HG02870 (cell line): Measurements from ENCODE around the gene ADAT2.
"Not testable (repeated sequence)": the region's sequence is repeated elsewhere in the genome, so short reads cannot be mapped to it uniquely, and the experiment has no call there.

Experiments used
- ATAC-seq: cut with Tn5 transposase; IDR thresholded peaks from one replicate; pipeline ENCODE4 v1.9.1; 2021; ENCODE audit warnings: mild to moderate bottlenecking, moderate library complexity; ENCODE audit not compliant: unreplicated experiment

The ADAT2 gene

DNA sequence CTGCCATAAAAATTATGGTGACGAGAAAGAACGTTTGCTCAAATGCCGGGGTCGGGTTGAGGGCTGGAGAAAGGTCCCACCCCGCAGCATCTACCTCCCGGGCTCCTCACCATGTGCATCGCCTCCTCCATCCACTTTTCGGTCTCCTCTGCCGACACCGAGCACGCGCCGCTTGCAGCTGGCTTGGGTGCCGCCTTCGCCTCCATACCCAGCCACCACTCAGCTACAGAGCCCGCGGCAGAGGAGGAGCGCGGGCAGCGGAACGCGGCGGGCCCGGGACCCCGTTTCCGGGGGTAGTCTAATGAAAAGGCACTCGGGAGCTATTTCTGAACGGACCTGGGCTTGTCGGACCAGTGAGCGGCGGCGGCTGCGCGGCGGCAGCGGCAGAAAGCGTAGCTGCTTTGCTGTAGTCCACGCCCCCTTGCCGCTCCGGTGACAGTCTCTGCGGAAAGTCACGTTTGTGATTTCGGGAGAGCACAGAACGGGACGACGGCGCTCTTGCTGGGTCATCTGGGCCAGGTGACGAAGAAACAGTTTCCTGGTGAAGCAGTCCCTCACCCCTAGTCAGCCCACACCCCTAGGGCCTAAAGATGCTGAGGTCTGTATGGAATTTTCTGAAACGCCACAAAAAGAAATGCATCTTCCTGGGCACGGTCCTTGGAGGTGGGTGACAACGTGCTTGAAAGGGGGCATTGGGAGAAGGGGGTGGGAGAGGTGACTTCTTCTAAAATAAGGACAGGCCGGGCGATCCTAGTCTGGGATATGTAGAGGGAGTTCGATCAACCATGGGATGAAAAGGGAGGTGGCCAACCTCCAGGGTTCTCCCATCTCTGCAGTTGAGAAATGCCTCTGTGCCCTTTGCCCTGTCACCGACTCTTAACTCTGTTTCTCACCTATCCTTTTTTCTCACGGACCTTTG lies at the start of gene ADAT2, which contains the start of gene PEX3:
Gene ADAT2, minus strand, starts transcription at position 243 of the 919 bp plus-strand sequence. Its CDS starts 37 bp downstream, at position 206.
Gene PEX3, plus strand, starts transcription at position 353 of the 919 bp plus-strand sequence. Its CDS starts 238 bp downstream, at position 591.
- ATAC-seq, result peak; percentile 95

DNA sequence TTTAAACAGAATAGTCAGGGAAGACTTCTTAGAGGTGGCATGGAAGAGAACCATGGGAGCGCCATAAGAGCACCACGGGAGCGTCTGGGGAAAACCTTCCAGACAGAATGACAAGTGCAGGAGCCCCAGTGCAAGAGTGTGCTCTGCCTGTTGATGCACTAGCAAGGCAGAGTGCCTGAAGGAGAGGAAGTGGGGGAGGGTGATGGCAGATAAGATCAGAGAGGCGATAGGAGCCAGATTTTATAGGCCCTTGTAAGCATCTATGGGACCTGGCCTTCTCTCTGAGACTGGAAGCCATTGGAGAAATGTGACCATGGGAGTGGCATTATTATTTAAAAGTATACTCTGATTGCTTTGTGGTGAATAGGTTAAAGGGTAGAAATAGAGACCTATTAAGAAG lies 47.9 kb upstream of the ADAT2 start:
- no peak for ATAC-seq

DNA sequence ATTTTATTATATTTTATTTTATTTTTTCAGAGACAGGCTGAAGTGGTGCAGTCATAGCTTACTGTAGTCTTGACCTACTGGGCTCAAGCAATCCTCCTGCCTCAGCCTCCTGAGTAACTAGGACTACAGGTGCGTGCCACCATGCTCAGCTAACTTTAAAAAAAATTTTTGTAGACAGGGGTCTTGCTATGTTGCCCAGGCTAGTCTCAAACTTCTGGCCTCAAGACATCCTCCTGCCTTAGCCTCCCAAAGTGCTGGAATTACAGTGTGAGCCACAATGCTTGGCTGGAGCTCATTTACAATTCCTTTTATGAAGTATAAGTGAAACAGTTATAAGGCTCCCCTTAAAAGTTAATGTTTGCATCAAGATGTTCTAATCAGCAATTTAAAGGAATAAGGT lies 46.5 kb upstream of the ADAT2 start:
- ATAC-seq, result no peak

DNA sequence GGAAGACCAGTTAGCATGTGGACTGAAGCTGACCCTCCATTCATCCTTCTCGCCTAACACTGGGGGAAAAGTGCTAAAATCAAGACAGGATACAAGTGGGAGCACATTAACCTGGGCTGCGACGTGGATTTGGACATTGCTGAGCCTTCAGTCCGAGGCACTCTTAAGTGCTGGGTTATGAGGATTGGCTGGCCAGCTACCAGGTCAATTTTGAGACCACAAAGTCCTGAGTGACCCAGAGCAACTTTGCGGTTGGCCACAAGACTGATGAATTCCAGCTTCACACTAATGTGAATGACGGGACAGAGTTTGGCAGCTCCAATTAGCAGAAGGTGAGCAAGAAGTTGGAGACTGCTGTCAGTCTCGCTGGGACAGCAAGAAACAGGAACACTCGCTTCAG lies 40.3 kb upstream of the ADAT2 start:
- no peak for ATAC-seq

DNA sequence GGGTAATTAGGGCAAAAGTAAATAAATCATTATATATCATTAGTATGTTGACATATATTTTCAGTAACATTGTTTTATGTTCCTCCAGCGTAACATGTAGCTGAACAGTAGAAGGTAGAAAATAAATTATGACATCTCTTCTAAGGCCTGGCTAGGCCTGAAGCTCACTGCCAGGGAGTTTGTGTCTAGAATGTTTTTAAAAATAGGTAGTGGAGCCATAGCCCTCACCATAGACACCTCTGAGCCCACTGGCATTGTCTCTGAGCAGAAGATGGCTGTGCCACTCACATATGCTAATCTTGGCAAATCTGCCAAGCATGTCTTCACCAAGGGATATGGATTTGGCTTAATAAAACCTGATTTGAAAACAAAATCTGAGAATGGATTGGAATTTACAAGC lies 39.7 kb upstream of the ADAT2 start:
- ATAC-seq, result no peak

DNA sequence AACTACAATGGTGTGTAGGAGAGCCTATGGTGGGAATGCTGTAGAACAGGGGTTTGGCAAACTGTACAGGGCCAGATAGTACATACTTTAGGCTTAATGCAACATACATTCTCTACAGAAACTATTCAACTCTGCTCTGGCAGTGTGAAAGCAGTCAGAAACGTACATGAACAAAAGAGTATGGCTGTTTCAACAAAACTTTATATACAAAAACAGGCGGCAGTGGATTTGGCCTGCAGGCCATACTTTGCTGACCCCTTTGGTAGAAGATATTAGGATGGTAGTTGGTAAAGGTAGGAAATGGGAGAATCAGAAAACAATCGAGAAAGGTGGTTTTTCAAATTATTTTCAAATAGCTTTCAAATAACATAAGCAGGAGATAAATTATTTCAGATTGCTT lies 36.3 kb upstream of the ADAT2 start:
- ATAC-seq, result no peak

DNA sequence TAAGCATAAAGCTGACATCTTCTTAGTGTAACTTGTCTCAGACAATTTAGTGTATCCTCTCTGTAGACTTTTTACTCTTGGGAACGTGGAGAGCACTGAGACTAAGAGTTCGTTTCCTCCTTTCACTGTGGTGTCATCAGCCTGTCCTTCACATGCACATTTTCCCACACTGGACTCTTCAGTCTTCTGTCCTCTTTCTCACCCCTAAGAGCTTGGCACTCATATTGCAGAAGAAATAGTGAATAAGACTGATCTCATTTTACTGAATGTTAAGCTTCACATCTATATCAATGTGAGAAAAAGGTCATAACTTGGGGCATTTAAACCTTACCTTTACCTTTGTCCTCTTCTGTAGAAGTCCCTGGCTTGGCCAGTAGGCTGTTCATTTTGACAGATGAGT lies 35.5 kb upstream of the ADAT2 start:
- no peak for ATAC-seq

DNA sequence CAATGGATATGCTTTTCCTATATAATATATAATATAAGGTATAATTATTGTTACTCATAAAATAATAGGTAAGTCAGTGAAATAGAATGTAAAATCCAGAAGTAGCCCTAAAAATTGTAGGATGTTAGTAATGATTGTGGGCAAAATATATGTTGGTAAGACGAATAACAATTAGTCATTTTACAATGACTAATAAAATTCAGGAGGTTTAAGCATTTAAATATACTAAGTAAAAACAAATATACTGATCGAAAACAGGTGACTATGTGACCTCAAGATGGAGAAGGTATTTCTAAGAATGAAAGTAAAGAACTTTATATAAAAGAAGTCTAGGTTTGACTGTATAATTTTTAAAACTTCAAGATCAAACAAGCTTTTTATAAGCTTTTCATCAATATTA lies 32.1 kb upstream of the ADAT2 start:
- no peak for ATAC-seq

DNA sequence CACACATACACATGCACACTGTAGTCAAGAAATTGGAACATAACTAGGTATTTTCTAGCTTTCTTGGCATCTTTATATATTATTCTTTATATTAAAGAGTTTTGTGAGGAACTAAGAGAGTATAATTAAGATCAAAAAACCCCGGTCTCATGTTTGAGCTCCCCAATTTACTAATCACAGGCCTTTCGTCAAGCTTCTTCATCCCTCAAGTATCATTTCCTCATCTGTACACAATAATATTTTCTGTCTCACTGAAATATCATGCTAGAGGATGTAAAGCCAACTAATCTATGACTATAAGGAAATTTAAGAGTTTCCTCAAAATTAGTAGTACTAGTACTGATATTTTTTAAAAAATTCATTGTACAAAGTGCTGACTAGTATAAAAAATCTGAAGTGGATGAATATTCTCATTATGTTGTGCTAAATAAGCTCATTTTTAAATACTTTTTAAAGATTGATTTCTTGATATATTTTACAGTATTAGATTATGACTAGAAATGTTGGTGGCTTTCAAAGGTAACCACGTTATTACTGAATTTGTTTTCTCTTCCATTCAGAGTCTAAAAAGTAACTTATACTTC lies 28.1 kb upstream of the ADAT2 start:
- ATAC-seq, result peak; percentile 76

DNA sequence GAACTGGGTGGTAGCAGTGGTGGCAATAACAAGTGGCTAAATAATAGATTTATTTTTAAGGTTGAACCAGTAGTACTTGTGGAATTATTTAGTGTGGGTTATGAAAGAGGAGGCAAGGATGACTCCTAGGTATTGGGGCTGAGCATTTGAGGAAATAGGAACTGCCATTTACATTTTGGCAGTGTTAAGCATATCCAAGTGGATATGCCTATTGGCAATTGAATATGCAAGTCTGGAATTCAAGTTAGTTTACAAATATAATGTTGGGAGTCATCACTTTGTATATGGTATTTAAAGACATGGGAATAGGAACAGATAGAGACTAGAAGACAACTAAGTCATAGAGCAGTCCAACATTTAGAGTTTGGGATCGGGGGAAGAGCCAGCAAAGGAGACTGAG lies 26.1 kb upstream of the ADAT2 start:
- no peak for ATAC-seq

DNA sequence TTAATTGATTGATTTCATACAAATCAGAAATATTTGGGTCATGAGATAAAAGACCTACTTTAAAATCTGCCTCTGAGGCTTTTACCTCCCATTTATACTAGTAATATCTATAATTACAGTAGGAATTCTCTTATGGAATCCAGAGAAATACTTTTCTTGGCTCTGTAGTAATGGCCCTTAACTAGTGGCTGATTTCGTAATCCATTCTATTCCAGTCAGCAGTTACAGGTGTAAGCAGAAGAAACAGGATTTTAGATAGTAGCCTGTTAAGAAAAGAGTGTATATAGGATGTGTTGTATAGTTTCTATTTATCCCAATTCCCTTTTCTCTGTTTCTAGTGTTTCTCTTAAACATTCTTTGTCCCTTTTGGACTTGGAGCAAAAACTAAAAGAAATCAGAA lies 21.3 kb upstream of the ADAT2 start:
- no peak for ATAC-seq

DNA sequence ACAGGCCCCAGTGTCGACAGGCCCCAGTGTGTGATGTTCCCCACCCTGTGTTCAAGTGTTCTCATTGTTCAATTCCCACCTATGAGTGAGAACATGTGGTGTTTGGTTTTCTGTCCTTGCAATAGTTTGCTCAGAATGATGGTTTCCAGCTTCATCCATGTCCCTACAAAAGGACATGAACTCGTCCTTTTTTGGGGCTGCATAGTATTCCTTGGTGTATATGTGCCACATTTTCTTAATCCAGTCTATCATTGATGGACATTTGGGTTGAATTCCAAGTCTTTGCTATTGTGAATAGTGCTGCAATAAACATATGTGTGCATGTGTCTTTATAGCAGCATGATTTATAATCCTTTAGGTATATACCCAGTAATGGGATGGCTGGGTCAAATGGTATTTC lies 18.3 kb upstream of the ADAT2 start:
- ATAC-seq, result not testable (repeated sequence)

DNA sequence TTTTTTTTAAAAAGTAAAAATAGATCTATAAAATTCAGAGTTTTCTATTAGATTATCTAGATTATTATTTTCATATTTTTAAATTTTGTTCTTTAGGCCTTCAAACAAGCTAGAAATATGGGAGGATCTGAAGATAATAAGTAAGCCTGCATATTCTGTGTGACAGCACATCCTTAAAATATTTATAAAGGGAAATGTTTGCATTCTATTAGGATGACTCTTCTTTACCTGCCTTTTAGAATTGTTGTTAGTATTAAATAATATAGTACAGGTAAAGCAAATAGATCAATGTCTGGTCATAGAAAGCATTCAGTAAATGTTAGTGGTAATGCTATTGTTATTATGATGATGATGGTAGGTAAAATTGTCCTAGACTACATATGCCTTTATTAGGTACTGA lies 17.5 kb upstream of the ADAT2 start:
- no peak for ATAC-seq

DNA sequence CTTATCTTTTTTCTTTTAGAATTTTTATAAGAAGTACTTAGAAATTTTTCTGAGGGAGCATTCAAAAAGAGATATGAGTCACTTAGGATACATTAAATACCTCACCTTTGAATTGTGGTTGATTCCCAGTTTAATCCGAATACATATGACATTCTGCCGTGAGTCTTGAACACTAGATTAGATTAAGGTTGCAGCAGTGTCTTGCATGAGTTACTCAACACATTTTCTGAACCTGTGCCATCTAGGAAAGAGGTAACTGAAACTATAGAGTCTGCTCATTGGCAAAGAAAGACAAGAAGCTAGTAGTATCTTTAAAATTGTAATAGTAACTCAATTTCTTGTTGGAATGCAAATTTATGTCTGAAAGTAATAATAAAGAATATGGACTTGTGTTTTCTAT lies 15.1 kb upstream of the ADAT2 start:
- ATAC-seq, result no peak

DNA sequence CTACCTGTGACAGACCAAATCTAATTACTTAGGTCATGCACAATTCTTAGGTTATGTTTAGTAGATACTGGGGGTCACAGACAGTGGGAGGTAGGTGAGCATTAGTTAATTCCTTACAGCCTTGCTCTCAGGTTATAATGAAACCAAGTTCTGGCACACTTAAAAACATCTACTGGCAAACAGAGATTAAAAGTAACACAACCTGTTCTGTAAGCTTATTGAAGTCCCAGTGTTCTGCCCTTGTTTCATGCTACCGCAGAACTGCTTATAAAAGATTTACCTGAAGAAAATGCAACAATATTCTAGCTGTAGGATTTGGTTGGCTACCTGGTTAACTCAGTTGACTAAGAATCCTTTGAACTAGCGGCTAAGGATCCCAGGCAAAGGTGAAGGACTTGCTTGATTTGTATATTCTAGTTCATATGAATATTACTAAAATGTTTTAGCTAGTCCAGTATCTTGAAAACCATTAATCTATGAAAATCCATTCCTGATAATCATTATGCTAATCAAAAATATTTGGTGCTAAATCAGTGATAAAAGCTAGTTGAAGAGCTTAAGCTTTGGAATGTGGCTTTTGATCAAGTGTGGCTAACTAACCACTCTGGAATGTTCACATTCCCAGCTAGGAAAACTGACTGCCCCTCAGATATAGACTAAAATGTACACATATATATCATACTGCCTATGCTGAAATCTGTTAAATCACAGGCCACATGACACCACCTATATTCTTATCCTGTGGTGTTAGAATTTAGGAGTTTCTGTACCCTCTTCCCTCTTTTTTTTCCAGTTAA lies 7.3 kb upstream of the ADAT2 start:
- ATAC-seq, result no peak

DNA sequence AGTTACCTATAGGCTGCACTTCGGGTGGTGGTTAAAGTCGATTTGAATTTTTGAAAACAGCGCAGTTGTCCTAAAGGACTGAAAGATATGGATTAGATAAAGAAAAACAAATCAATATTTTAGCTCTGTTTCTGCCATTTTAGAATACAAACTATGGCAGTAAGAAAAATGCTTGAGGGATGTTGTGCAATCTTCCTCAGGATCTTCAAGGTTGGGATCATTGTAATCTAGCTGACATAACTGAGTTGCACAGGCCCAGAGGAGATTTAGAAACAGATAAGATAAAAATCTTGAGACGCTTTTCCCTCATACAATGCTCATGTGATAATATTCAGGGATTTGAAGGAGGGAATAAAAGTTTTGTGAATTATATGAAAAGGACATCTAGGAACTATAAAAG lies 1.0 kb upstream of the ADAT2 start:
- ATAC-seq, result no peak

DNA sequence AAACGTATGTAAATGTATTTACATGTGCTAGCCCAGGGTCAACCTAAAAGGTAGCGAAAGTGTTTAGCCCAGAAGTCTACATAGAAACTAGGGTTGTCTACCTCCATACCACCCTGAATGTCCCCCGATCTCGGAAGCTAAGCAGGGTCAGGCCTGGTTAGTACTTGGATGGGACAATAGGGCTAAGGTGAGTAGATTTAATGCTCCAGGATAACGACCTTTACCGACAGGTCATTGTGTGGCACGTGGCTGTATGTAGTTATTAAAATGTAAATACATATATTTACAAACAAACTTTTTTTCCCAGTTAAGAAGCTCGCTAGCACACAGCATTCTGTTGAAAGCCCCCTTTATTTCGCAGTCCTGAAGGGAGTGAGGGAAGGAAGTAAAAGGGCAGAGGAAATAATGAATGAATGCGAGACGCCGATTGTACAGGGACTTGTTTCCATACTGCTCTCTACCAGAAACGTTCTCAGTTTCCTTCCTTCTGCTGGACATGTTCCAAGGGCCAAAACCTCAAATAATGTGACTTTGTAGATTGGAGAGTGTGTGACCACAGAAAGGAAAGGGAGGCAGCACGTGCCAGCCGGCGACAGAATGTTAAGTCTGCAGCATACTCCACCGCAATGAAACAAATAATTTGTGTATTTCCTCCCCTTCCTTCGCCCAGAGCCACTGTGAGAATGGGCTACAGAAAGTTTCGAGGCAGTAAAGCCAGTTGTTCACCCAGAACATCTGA lies 612 bp downstream of the ADAT2 start:
- ATAC-seq, result peak; percentile 2

DNA sequence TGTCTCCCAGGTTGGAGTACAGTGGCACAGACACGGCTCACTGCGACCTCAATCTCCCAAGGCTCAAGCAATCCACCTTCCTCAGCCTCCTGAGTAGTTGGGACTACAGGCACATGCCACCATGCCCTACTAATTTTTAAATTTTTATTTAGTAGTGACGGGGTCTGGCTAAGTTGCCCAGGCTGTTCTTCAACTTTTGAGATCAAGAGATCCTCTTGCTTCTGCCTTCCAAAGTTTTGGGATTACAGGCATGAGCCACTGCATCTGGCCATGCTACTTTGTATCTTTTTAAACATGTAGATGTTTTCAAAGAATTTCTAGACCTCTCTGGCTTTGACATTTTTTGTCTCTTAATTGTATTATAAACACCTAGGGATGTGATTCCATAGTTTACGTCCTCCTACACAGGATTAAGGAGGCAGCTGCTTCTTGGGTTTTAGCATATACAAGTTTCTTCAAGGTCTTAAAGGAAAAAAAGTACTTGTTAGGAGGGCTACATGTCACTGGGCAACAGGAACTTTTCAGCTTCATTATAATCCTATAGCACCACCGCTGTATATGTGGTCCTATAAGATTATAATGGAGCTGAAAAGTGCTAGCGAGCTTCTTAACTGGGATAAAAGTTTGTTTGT lies 1.3 kb downstream of the ADAT2 start:
- no peak for ATAC-seq

DNA sequence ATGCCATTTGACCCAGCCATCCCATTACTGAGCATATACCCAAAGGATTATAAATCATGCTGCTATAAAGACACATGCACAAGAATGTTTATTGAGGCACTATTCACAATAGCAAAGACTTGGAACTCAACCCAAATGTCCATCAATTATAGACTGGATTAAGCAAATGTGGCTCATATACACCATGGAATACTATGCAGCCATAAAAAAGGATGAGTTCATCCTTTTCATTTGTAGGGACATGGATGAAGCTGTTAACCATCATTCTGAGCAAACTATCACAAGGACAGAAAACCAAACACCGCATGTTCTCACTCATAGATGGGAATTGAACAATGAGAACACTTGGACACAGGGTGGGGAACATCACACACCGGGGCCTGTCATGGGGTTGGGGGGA lies 2.6 kb downstream of the ADAT2 start:
- ATAC-seq, result not testable (repeated sequence)

DNA sequence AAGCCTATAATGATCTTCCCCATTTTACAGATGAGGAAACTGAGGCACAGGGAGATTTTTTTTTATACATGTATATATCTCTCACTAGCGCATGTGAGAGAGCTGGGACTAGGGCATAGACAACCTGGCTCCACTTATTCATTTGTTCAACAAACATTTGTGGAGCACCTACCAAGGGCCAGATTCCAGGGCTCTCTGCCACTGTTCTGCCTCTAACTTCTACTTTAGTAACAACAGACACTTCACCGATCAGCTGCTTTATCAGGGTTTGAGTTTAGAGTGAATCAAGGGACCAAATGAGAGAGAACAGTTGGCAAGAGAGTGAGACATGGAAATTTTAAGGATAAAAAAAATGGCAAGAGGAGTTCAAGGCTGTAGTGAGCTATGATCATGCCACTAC lies 7.4 kb downstream of the ADAT2 start:
- ATAC-seq, result no peak
